Testis (tissue), 2 donors: ENCODE measurements around the gene WHRN.

Experiments
- POLR2A ChIP-seq: fragments of 450-650 bp; IDR thresholded peaks from one replicate; pipeline ENCODE4 v1.6.1; 2017; ENCODE audit warnings: antibody characterized with exemption, mild to moderate bottlenecking, moderate library complexity
- TF ChIP-seq, protein P1 (sequence below), 3 experiments: fragments of 450-650 bp in 2 of 3; fragments of 200-600 bp in 1 of 3; sonication (generic) in 1 of 3; IDR thresholded peaks; one replicate each; pipeline ENCODE4 v1.5.1; 2016 to 2019; ENCODE audit warnings: antibody characterized with exemption in 3 of 3, mild to moderate bottlenecking in 2 of 3, moderate library complexity in 1 of 3

DNA sequence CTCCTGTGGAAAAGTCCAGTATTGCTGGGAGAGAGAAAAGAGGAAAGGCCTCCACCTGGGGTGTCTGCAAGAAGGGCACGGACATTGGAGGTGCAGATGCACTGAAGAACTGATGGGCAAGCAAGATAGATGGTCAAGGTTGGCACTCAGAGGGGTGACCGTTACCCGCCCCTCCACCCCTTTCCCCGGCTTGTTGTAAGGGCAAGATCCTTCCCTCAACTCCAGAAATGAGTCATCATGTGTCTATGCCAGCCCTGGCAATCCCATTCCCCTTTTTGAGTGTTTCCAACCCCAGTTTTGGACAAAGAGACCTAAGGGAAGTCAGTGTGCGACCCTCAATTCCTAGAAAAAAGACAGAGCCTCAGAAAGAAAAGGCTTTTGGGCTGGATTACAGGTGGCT is 47.4 kb upstream of the WHRN start:
- TF ChIP-seq POLR2A, result no peak
- TF ChIP-seq, protein P1, sequence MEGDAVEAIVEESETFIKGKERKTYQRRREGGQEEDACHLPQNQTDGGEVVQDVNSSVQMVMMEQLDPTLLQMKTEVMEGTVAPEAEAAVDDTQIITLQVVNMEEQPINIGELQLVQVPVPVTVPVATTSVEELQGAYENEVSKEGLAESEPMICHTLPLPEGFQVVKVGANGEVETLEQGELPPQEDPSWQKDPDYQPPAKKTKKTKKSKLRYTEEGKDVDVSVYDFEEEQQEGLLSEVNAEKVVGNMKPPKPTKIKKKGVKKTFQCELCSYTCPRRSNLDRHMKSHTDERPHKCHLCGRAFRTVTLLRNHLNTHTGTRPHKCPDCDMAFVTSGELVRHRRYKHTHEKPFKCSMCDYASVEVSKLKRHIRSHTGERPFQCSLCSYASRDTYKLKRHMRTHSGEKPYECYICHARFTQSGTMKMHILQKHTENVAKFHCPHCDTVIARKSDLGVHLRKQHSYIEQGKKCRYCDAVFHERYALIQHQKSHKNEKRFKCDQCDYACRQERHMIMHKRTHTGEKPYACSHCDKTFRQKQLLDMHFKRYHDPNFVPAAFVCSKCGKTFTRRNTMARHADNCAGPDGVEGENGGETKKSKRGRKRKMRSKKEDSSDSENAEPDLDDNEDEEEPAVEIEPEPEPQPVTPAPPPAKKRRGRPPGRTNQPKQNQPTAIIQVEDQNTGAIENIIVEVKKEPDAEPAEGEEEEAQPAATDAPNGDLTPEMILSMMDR (IDR thresholded peaks at IDR 0.05), result no peak
